Calu3 (cell line): Measurements from ENCODE around the gene NBAS. TPM values are rescaled to one million over a fixed set of nuclear protein-coding genes. Genes with fewer than 3 reads are reported as not detected.

Source experiments
- BruUV-seq: library from RNA; stranded (reverse); fragments of 400-500 nt; replicated peaks from 2 replicates; lab custom pipeline; 2021; lab: Mats Ljungman, UMichigan
- CTCF ChIA-PET: fragments of 300-600 bp; sonication (Branson Sonifier 250); formaldehyde crosslinking; loops from one replicate; lab custom pipeline; 2022; ENCODE audit warnings: antibody characterized with exemption; lab: Charles Lee
- DNase-seq: peaks from one replicate; pipeline ENCODE4 v3.0.0; 2022
- H3K27ac Mint-ChIP-seq: one replicate; pipeline ENCODE4 v1.8.0; 2022; ENCODE audit warnings: mixed read lengths; ENCODE audit not compliant: unreplicated experiment
- H3K27me3 Mint-ChIP-seq: one replicate; pipeline ENCODE4 v1.8.0; 2022; ENCODE audit warnings: mixed read lengths; ENCODE audit not compliant: unreplicated experiment
- H3K36me3 Mint-ChIP-seq: one replicate; pipeline ENCODE4 v1.8.0; 2022; ENCODE audit warnings: mild to moderate bottlenecking, moderate library complexity, mixed read lengths; ENCODE audit not compliant: insufficient read depth, unreplicated experiment
- H3K4me1 Mint-ChIP-seq: one replicate; pipeline ENCODE4 v1.8.0; 2022; ENCODE audit warnings: mild to moderate bottlenecking, low read depth, mixed read lengths; ENCODE audit not compliant: unreplicated experiment
- H3K4me3 Mint-ChIP-seq: one replicate; pipeline ENCODE4 v1.8.0; 2022; ENCODE audit warnings: mild to moderate bottlenecking, low read depth, moderate library complexity, mixed read lengths; ENCODE audit not compliant: unreplicated experiment
- H3K9me3 Mint-ChIP-seq: one replicate; pipeline ENCODE4 v1.8.0; 2022; ENCODE audit warnings: low read depth, mixed read lengths; ENCODE audit not compliant: unreplicated experiment
- CTCF ChIP-seq: fragments of 200-600 bp; IDR thresholded peaks from one replicate; pipeline ENCODE4 v1.8.0; 2022; ENCODE audit warnings: antibody characterized with exemption; ENCODE audit not compliant: unreplicated experiment
- intact Hi-C: fragments of 100-400 bp; cut with micrococcal nuclease; formaldehyde crosslinking; loops from one replicate; pipeline ENCODE4 v1.10.0; 2022; ENCODE audit not compliant: unreplicated experiment
- total RNA-seq: library from RNA; stranded (reverse); gene quantifications from 2 replicates; pipeline ENCODE4 v1.2.3, GENCODE V29; 2022

NBAS gene
- total RNA-seq, 1 experiment from 2014 or later, result 30.4 TPM

GRCh38 chr2:15168116-15168515 lies 393.0 kb downstream of the NBAS start:
- Mint-ChIP-seq H3K27ac (no peak overlapping the region), H3K4me1 (peaks cover 12% of the 10 kb centered on the region), H3K36me3 (no peaks in the 10 kb centered on the region), H3K4me3 (no peak overlapping the region), H3K9me3 (no peaks in the 10 kb centered on the region), H3K27me3 (no peaks in the 10 kb centered on the region)
- DNase-seq, result no peak
- intact Hi-C loops, result no loop called here
- BruUV-seq, result no TSS peak
- CTCF ChIA-PET, result no interaction called here
- no peak for TF ChIP-seq CTCF

DNA sequence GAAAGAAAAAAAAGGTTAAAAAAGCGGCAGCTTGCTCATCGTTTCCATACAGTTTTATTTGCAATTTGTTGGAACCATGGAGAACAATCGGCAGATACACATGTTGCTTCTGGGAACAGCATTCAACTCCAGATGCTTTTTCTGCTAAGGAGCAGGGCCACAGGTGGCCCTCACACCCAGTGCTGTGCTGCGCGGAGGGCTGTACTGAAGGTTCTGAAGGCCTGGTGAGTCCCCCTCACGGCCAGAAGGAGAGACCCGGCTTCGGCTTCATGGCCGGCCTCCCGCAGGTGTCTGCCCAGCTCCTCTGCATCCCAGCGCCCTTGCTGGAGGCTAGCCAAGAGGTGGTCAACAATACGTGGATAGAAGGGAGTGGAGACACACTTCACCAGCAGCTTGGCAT lies 394.3 kb downstream of the NBAS start:
- no peaks in the 10 kb centered on the region for H3K27me3 Mint-ChIP-seq
- intact Hi-C loops, result no loop called here

GRCh38 chr2:15163326-15163725 lies 397.8 kb downstream of the NBAS start:
- no peaks in the 10 kb centered on the region for H3K27me3 Mint-ChIP-seq
- intact Hi-C loops, result no loop called here
- no peaks in the 10 kb centered on the region for H3K36me3 Mint-ChIP-seq
- CTCF ChIA-PET, result interaction anchor here (0.7 kb wide), 1 partner anchor 173 kb away, joined by 3 read pairs; no protein-coding TSS in a partner anchor
- no peaks in the 10 kb centered on the region for H3K9me3 Mint-ChIP-seq
- no peak for TF ChIP-seq CTCF
- peaks cover 15% of the 10 kb centered on the region for H3K4me1 Mint-ChIP-seq
- DNase-seq, result no peak
- BruUV-seq, result no TSS peak
- no peak overlapping the region for H3K27ac Mint-ChIP-seq
- no peak overlapping the region for H3K4me3 Mint-ChIP-seq

More for the DNA sequence above, 394.3 kb downstream of the NBAS start:
- no peak for TF ChIP-seq CTCF
- CTCF ChIA-PET, result no interaction called here
- no TSS peak for BruUV-seq
- Mint-ChIP-seq H3K4me3 (no peak overlapping the region), H3K36me3 (no peaks in the 10 kb centered on the region), H3K9me3 (no peaks in the 10 kb centered on the region), H3K4me1 (peaks cover 12% of the 10 kb centered on the region), H3K27ac (no peak overlapping the region)
- no peak for DNase-seq

DNA sequence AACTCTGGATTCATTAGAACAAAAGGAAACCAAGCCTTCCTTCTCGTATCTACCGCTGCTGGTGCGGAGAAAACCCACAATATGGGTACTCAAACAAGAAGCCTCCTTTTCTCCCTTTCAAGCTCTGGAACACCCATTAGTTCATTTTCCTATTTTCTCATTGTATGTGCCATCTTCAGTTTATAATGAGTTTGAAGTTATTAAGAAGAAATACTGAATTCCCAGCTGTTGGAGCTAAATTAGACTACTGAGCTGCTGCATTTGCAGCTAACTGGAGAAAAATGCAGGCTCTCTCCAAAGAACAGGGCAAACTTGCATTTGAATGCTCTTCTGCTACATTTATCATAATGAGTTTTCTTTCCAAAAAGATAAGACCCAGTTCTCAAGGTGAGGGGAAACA lies 398.5 kb downstream of the NBAS start:
- CTCF ChIA-PET, result interaction anchor here (0.7 kb wide), 1 partner anchor 172 kb away, joined by 3 read pairs; no protein-coding TSS in a partner anchor
- no peak for TF ChIP-seq CTCF
- Mint-ChIP-seq H3K9me3 (no peaks in the 10 kb centered on the region), H3K27me3 (no peaks in the 10 kb centered on the region), H3K27ac (no peak overlapping the region), H3K36me3 (no peaks in the 10 kb centered on the region), H3K4me1 (peaks cover 15% of the 10 kb centered on the region), H3K4me3 (no peak overlapping the region)
- intact Hi-C loops, result no loop called here
- no peak for DNase-seq
- BruUV-seq, result no TSS peak
